GM20000 (cell line): ENCODE measurements around the gene CCDC88C.

ENCODE experiments used
- DNase-seq: peaks from one replicate; pipeline ENCODE4 v3.0.0; 2012; ENCODE audit warnings: low spot score
- TF ChIP-seq, protein P1 (sequence below): IDR thresholded peaks from 2 replicates; pipeline ENCODE4 v1.5.1; 2012; ENCODE audit warnings: mild to moderate bottlenecking, control low read depth; ENCODE audit errors: extremely low read depth, missing control alignments

Gene CCDC88C

DNA sequence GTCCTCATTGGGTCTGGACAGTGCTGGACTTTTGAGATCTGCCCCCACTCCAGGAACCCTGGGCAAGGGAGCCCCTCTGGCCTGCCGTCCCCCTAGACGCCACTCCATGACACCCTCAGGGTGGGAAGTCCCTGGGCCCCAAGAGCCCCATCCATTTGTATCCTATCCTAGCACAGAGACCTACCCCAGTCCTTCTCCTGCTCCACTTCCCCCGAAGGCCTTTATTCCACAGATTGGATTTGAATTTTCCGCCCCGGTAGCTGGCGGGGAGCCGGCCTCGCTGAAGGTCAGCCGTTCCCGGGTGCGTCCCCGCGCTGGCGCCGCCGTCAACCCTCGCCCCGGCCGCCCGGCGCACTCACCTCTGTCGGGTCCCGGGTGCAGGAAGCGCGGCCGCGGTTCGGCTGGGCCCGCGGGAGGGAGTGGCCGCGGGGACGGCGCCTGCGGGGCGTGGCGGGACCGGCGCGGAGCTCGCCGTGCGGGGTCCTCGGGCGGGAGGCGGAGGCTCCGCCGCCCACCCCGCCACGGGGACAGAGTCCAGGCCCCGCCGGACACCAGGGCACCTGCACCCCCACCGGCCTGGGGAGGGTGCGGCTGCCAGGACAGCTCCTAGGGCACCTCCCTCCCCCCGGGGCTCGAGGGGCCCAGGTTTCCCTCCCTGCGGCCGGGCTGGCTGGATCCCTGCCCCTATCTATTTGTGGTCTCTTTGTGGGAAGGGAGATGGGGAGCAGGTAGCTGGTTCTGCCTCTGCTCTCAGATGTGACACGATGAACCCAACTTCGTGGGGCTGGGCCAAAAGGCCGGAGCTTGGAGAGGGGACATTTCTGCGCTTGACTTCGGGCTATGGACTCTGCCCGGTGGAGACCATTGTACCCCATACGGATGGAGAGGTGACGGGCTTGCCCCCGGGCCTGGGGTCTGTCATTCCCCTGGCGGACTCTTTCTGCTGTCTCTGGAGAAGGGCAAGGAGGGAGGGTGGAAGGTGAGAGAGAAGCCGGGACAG is 153.2 kb downstream of the CCDC88C start:
- no peak for DNase-seq
- TF ChIP-seq, protein P1, sequence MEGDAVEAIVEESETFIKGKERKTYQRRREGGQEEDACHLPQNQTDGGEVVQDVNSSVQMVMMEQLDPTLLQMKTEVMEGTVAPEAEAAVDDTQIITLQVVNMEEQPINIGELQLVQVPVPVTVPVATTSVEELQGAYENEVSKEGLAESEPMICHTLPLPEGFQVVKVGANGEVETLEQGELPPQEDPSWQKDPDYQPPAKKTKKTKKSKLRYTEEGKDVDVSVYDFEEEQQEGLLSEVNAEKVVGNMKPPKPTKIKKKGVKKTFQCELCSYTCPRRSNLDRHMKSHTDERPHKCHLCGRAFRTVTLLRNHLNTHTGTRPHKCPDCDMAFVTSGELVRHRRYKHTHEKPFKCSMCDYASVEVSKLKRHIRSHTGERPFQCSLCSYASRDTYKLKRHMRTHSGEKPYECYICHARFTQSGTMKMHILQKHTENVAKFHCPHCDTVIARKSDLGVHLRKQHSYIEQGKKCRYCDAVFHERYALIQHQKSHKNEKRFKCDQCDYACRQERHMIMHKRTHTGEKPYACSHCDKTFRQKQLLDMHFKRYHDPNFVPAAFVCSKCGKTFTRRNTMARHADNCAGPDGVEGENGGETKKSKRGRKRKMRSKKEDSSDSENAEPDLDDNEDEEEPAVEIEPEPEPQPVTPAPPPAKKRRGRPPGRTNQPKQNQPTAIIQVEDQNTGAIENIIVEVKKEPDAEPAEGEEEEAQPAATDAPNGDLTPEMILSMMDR = no peak

DNA sequence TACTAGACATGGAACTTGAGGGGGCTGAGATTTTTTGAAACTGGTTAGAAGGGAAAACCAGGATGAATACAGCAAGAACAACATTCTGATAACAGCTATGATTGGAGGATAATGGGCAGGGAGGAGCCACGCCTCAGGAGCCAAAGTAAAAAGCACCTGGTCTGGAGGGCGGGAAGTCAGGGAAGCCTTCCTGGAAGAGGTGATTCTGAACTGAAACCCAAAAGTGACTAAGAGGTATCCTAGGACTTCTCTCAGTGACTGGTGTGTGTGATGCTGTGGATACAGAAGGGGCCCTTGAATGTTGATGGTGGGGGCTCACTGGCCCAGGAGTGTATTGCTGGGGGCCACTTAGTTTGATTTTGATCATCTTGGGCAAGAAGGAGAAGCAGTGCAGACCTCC is 154.3 kb downstream of the CCDC88C start:
- TF ChIP-seq, protein P1 = no peak
- no peak for DNase-seq

DNA sequence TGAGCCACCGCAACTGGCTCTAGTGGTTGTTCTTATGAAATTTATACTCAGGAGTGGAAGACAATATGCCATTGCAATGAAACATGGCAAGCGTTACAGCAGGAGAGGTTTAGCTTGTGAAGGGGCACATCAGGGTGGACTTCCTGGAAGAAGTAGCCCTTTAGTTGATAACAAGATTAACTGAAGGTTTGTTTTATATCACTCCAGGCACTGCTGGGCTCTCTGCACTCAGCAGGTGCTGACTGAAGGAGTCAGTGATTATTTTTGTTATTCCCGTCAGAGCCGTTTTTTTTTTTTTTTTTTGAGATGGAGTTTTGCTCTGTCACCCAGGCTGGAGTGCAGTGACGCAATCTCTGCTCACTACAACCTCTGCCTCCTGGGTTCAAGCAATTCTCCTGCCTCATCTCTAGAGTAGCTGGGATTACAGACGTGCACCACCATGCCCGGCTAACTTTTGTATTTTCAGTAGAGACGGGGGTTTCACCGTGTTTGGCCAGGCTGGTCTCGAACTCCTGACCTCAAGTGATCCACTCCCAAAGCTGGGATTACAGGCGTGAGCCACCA is 155.6 kb downstream of the CCDC88C start:
- TF ChIP-seq, protein P1 = no peak
- no peak for DNase-seq

DNA sequence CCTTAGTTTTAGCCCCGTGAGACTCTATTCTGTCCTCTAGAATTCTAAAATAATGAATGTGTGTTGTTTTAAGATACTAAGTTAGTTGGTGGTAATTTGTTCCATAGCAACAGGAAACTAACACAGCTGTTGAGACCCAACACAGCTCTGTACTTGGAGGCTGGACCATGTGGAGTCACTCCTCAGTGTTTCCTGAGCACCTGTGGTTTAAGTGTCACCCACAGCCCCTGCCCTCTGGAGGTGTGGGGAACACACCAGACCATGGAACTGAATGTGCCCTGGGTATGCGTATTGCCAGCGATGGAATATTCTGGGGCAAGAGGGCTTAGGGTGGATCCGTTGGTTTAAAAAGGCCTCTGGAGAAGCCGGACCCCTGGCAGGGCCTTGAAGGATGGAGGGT is 156.5 kb downstream of the CCDC88C start:
- no peak for DNase-seq
- TF ChIP-seq, protein P1 = no peak

DNA sequence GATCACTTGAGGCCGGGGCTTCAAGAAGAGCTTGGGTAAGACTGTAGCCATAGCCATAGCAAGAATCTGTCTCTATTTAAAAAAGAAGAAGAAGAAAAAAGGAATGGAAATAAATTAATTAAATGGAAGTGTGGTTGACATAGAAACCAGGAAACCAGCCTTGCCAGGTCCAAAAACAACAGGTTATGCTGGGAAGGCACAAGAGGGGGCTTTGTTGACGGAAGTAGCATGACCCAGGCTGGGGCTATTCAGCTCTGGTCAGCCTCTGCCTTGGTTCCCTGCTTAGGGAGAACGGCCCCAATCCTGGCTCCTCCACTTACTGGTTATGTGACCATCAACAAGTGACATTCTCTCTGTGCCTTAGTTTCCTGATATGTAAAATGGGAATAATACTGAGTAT is 158.7 kb downstream of the CCDC88C start:
- TF ChIP-seq, protein P1 = no peak

DNA sequence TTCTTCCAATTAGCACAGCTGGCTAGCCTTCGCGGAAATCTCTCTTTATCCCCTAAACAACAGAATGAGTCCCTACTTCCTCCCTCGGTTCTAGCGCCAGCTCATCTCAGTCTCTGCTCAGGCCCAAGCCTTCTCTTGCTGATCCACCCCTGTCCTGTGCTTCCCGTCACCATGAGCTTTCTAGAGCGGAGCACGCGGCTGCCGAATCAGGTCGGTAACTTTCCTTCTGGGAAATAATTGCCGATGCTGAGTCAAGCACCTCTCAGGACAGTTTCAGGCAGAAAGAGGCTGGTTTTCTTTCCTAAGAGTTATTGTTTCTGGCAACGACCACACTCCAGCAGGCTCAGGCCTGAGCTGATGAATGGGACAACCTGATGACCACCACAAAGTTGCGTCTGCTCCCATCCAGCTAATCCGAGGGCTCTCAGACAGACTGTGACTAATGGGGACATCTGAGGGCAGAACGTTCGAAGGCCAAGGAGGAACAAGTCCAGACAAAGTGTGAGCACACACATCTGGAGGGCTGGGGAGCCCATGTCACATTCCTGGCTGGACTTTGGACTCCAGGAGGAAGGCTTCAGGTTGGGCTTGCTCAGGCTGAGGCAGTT is 159.5 kb downstream of the CCDC88C start:
- no peak for DNase-seq
- TF ChIP-seq, protein P1 = no peak

More for the DNA sequence above, 158.7 kb downstream of the CCDC88C start:
- no peak for DNase-seq

DNA sequence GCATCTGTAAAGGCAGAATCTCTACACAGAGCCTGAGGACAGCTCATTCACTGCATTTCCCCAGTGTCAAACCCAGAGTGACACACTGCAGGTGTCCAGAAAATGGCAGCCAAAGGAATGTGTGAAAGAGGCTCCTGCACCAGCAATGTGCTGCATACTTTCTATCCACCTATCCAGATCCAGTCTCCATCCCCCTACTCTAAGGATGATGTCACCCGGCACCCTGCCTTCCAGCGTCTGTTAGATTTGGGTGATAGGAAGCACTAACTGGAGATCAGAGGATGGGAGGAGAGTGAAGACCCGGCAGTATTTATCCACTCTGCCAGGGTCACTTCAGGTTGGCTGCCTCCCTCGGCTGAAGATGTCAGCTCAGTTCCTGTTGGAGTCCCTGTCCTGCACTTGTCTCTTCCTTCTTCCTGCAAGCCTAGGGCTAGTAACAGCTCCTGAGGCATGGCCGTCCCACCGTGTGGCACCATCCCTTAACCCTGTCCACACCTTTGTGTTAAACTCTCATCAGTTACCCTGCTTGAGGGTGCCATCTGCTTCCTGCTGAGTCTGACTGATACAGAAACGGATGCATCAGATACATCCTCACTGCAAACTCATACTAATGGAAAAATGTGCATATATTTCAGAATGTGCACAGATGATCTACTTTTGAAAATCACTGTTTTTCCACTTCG is 160.2 kb downstream of the CCDC88C start:
- no peak for DNase-seq
- TF ChIP-seq, protein P1 = no peak
